ENCODE data around the gene TNFRSF13B.
"Not testable (repeated sequence)": the region's sequence is repeated elsewhere in the genome, so short reads cannot be mapped to it uniquely, and the experiment has no call there.

DNA sequence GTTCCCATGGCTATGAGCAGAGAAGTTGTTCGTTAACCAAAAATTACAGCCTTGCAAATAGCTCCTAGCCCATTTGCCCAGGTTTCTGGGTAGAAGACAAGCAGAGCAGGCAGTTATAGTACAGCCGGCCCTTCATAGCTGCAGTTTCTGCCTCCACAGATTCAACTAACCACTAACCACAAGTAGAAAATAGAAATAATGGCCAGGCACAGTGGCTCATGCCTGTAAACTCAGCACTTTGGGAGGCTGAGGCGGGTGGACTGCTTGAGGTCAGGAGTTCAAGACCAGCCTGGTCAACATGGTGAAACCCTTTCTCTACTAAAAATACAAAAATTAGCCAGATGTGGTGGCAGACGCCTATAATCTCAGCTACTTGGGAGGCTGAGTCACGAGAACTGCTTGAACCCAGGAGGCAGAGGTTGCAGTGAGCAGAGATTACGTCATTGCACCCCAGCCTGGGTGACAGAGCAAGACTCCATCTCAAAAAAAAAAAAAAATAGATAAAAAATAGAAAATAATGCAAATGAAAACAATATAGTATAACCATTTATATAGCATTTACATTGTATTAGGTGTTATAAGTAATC is 7.4 kb upstream of the TNFRSF13B start:
- TF ChIP-seq, protein P1, sequence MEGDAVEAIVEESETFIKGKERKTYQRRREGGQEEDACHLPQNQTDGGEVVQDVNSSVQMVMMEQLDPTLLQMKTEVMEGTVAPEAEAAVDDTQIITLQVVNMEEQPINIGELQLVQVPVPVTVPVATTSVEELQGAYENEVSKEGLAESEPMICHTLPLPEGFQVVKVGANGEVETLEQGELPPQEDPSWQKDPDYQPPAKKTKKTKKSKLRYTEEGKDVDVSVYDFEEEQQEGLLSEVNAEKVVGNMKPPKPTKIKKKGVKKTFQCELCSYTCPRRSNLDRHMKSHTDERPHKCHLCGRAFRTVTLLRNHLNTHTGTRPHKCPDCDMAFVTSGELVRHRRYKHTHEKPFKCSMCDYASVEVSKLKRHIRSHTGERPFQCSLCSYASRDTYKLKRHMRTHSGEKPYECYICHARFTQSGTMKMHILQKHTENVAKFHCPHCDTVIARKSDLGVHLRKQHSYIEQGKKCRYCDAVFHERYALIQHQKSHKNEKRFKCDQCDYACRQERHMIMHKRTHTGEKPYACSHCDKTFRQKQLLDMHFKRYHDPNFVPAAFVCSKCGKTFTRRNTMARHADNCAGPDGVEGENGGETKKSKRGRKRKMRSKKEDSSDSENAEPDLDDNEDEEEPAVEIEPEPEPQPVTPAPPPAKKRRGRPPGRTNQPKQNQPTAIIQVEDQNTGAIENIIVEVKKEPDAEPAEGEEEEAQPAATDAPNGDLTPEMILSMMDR (IDR thresholded peaks at IDR 0.05), result not testable (repeated sequence)
- not testable (repeated sequence) for TF ChIP-seq POLR2A (IDR thresholded peaks at IDR 0.05)
